ENCODE measurements around the gene CDH5. TPM values are rescaled to one million over a fixed set of nuclear protein-coding genes. Genes with fewer than 3 reads are reported as not detected.

Gene CDH5
- total RNA-seq, 4 donors from 2014 or later, result 1.7 to 21.6 (median 8.0) TPM

DNA sequence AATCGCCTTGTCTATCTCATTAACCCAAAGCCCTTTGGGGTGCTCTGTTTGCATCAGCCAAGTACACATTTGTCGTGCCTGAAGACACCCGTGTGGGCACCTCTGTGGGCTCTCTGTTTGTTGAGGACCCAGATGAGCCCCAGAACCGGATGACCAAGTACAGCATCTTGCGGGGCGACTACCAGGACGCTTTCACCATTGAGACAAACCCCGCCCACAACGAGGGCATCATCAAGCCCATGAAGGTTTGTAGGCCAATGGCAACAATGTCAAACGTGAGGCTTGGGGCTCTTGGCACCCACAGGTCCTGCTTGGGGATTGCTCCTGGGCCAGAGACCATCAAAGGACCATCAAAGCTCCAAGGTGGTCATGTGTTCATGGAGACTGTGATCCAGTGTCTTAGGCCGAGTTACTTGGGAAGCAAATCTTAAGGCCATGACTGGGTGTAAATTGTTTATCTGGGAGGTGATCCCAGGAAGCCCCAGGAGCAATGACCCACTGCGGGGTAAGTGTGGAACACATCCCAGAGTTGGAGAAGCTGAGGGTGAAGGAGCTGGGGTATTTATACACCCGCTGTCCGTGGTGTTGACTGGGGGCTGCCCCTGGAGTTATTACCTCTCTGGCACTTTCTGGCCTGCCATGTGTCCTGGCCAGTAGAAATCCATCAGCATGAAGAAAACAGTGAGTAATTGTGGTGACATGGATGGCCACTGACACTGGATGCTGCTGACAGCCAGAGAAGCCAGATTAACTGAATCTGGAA lies 24.0 kb downstream of the CDH5 start:
- DNase-seq, result no peak
- intact Hi-C loops (cut with DNase I), result no loop called here
- 80% methylated on average over 5 to 9 of the region's 14 CpGs for WGBS, 2 donors

GRCh38 chr16:66391726-66392670 lies 25.5 kb downstream of the CDH5 start:
- DNase-seq, result no peak
- intact Hi-C loops (cut with DNase I), result no loop called here
- TF ChIP-seq CTCF (IDR thresholded peaks at IDR 0.05), result no peak
- TF ChIP-seq POLR2A (IDR thresholded peaks at IDR 0.05), result no peak
- Histone ChIP-seq H3K4me3 (no peak overlapping the region), H3K36me3 (no peaks in the 10 kb centered on the region), H3K4me1 (no peaks in the 10 kb centered on the region), H3K27ac (no peak overlapping the region), H3K27me3 (peaks cover 0 to 4% (median 0%) of the 10 kb centered on the region in 4 donors), H3K9me3 (no peaks in the 10 kb centered on the region)
- 70 to 94% methylated on average over 9 to 14 of the region's 18 CpGs for WGBS, 2 donors

More for the DNA sequence above, 24.0 kb downstream of the CDH5 start:
- no peak overlapping the region for H3K27ac ChIP-seq
- no peak overlapping the region for H3K4me3 ChIP-seq
- no peaks in the 10 kb centered on the region for H3K36me3 ChIP-seq
- no peaks in the 10 kb centered on the region for H3K9me3 ChIP-seq
- H3K4me1 ChIP-seq, result no peaks in the 10 kb centered on the region
- H3K27me3 ChIP-seq, result peaks cover 0 to 4% (median 0%) of the 10 kb centered on the region in 4 donors
- TF ChIP-seq POLR2A (IDR thresholded peaks at IDR 0.05) (no peak), CTCF (IDR thresholded peaks at IDR 0.05) (no peak)

GRCh38 chr16:66395806-66396555 lies 29.5 kb downstream of the CDH5 start:
- no peak overlapping the region for H3K27ac ChIP-seq
- 78 to 93% methylated on average over 7 of the region's 7 CpGs for WGBS, 2 donors
- no peaks in the 10 kb centered on the region for H3K36me3 ChIP-seq
- peaks cover 0 to 10% (median 0%) of the 10 kb centered on the region in 3 donors for H3K4me1 ChIP-seq
- peaks cover 0 to 6% (median 0%) of the 10 kb centered on the region in 4 donors for H3K27me3 ChIP-seq
- TF ChIP-seq POLR2A (IDR thresholded peaks at IDR 0.05), result no peak
- TF ChIP-seq CTCF (IDR thresholded peaks at IDR 0.05), result no peak
- no peak overlapping the region for H3K4me3 ChIP-seq
- no peak for DNase-seq
- H3K9me3 ChIP-seq, result no peaks in the 10 kb centered on the region
- intact Hi-C loops (cut with DNase I), result no loop called here

DNA sequence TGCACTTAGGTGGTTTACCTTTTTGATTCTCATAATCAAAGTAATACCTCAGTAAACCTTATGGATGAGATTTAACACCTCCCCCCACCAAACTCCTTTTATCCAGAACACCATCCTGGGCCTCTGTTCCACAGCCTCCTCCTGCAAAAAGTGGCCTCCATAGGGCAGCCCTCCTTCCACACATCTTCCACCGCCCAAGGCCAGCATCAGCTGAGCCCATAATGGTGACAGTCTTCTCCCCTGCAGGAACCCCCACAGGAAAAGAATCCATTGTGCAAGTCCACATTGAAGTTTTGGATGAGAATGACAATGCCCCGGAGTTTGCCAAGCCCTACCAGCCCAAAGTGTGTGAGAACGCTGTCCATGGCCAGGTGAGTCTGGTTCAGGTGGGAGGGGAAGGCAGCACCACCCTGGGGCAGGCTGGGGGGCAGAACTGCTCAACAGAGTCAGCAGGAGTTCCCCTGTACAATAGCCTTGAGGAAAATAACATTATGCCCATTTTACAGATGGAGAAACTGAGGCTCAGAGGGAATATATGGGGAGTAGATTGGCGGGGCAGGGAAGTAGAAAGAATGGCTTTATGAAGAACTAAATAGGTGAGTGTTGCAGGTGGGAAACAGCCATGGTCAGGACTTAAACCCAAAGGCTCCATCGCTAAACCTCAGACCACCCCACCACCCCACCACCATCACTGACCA lies 31.4 kb downstream of the CDH5 start:
- 85% methylated on average over 4 of the region's 5 CpGs for WGBS, 2 donors

More for the DNA sequence above, 31.4 kb downstream of the CDH5 start:
- TF ChIP-seq POLR2A (IDR thresholded peaks at IDR 0.05) (no peak), CTCF (IDR thresholded peaks at IDR 0.05) (no peak)
- H3K4me1 ChIP-seq, result peaks cover 0 to 10% (median 0%) of the 10 kb centered on the region in 3 donors
- intact Hi-C loops (cut with DNase I), result no loop called here
- H3K36me3 ChIP-seq, result no peaks in the 10 kb centered on the region
- peaks cover 0 to 6% (median 0%) of the 10 kb centered on the region in 4 donors for H3K27me3 ChIP-seq
- H3K27ac ChIP-seq, result no peak overlapping the region
- no peak for DNase-seq
- no peaks in the 10 kb centered on the region for H3K9me3 ChIP-seq
- H3K4me3 ChIP-seq, result no peak overlapping the region

Data from esophagus squamous epithelium (tissue), 5 donors.